Right cardiac atrium (tissue), 5 donors: ENCODE measurements around the gene CSTF3. TPM values are rescaled to one million over a fixed set of nuclear protein-coding genes. Genes with fewer than 3 reads are reported as not detected.
A peak's percentile ranks its signal among the peaks of the same experiment; 100 is the strongest.
"Not testable (repeated sequence)": the region's sequence is repeated elsewhere in the genome, so short reads cannot be mapped to it uniquely, and the experiment has no call there.

Source experiments
- ATAC-seq, 2 donors: fragments of 200-7000 bp; cut with Tn5 transposase; one replicate each; pipeline versions ENCODE4 v1.8.0 to v1.9.1; 2020; ENCODE audit warnings: moderate library complexity in 2 of 2, mild to moderate bottlenecking in 1 of 2
- DNase-seq, 3 donors: peaks; one replicate each; pipeline ENCODE4 v3.0.0-alpha.2; 2020
- H3K27ac ChIP-seq: one replicate; pipeline ENCODE4 v1.5.1; 2013; ENCODE audit warnings: mild to moderate bottlenecking, low read length, control low read depth, moderate library complexity
- H3K27me3 ChIP-seq: one replicate; pipeline ENCODE4 v1.6.1; 2013; ENCODE audit not compliant: control insufficient read depth, insufficient read depth
- H3K4me1 ChIP-seq: one replicate; pipeline ENCODE4 v1.6.1; 2013; ENCODE audit warnings: low read length; ENCODE audit not compliant: control insufficient read depth, insufficient read depth
- H3K4me3 ChIP-seq: one replicate; pipeline ENCODE4 v1.5.1; 2013; ENCODE audit warnings: low read length, control low read depth
- H3K9me3 ChIP-seq: one replicate; pipeline ENCODE4 v1.6.1; 2013; ENCODE audit warnings: low read length; ENCODE audit not compliant: control insufficient read depth
- WGBS: extraction: QIAGEN DNeasy Blood & Tissue Kit; methylation state at CpG from one replicate; pipeline ENCODE4 v1.1.7; 2013; 5-methylcytosine and 5-hydroxymethylcytosine counted together
- intact Hi-C, 4 donors: fragments of 100-400 bp; cut with DNase I; formaldehyde crosslinking; loops; one replicate each; pipeline versions ENCODE4 v1.11.0 to v1.14.0; 2022 to 2023
- polyA plus RNA-seq: library from polyadenylated mRNA; stranded (reverse); fragments of 200-250 nt; gene quantifications from one replicate; pipeline ENCODE4 v1.2.3, GENCODE V29; 2013
- total RNA-seq, 4 donors: library from RNA; stranded (reverse); fragmentation: NEBNext Ultra II Directional; extraction: Animal tissue kit (Norgen Biotek cat#: 25700); gene quantifications; one replicate each; pipeline ENCODE4 v1.2.1, GENCODE V29; 2021
- donor health status: healthy with polysubstance abuse.
- donor health status: DM: no; HTN: yes; CAD: no.
- donor health status: DM: no; HTN: no; CAD: no.
- donor health status: DM: no; HTN: yes; CAD: no; lungs with severe emphysema.
- donor health status: DM: yes; HTN: yes; CAD: no.

Gene CSTF3
- total and polyA plus RNA-seq, 5 donors: 11.2 to 18.2 (median 14.1) TPM

- WGBS: 14% methylated on average over 8 of the region's 8 CpGs
- Histone ChIP-seq H3K4me1 (peaks cover 2% of the 10 kb centered on the region), H3K27ac (no peak overlapping the region), H3K27me3 (no peaks in the 10 kb centered on the region), H3K9me3 (no peaks in the 10 kb centered on the region), H3K4me3 (peak overlapping the region; percentile 100)
- ATAC-seq: no peak
- DNase-seq: no peak
- intact Hi-C loops: loop anchor here (5.0 to 10.0 kb wide), 4 partner anchors 95 to 525 kb away; partner anchors contain the start of gene HIPK3 (in 3 of the 4)
These were observed 1.1 kb downstream of the CSTF3 start for GRCh38 chr11:33160136-33160535.

- intact Hi-C loops, H3K4me1 ChIP-seq, H3K27ac ChIP-seq, H3K9me3 ChIP-seq, ATAC-seq, H3K27me3 ChIP-seq, H3K4me3 ChIP-seq, DNase-seq: not testable (repeated sequence)
- WGBS: 92% methylated on average over 20 of the region's 20 CpGs
These were observed 1.9 kb downstream of the CSTF3 start for GRCh38 chr11:33159378-33159867.

GRCh38 chr11:33158596-33159275, 2.5 kb downstream of the CSTF3 start:
- Histone ChIP-seq H3K4me1 (peaks cover 2% of the 10 kb centered on the region), H3K27me3 (no peaks in the 10 kb centered on the region), H3K27ac (no peak overlapping the region), H3K9me3 (no peaks in the 10 kb centered on the region), H3K4me3 (no peak overlapping the region)
- DNase-seq (no peak), ATAC-seq (no peak)
- WGBS: 83% methylated on average over 5 of the region's 5 CpGs
- intact Hi-C loops: no loop called here

GRCh38 chr11:33157103-33158027, 3.9 kb downstream of the CSTF3 start:
- no peaks in the 10 kb centered on the region for H3K9me3 ChIP-seq
- DNase-seq: no peak
- H3K4me1 ChIP-seq: peaks cover 2% of the 10 kb centered on the region
- no peak overlapping the region for H3K27ac ChIP-seq
- no peak for ATAC-seq
- H3K4me3 ChIP-seq: no peak overlapping the region
- no peaks in the 10 kb centered on the region for H3K27me3 ChIP-seq
- 98% methylated on average over 5 of the region's 5 CpGs for WGBS
- intact Hi-C loops: no loop called here

GRCh38 chr11:33151399-33151798, 9.9 kb downstream of the CSTF3 start:
- Histone ChIP-seq H3K9me3 (no peaks in the 10 kb centered on the region), H3K27me3 (no peaks in the 10 kb centered on the region), H3K4me1 (peaks cover 2% of the 10 kb centered on the region), H3K4me3 (no peak overlapping the region), H3K27ac (no peak overlapping the region)
- DNase-seq (no peak), ATAC-seq (no peak)
- intact Hi-C loops: no loop called here
- WGBS: 78% methylated on average over 5 of the region's 5 CpGs

- no peaks in the 10 kb centered on the region for H3K9me3 ChIP-seq
- DNase-seq (no peak), ATAC-seq (no peak)
- H3K27ac ChIP-seq: no peak overlapping the region
- H3K4me1 ChIP-seq: peaks cover 2% of the 10 kb centered on the region
- no peaks in the 10 kb centered on the region for H3K27me3 ChIP-seq
- intact Hi-C loops: no loop called here
- WGBS: 77% methylated on average over 5 of the region's 5 CpGs
- H3K4me3 ChIP-seq: no peak overlapping the region
These were observed 13.7 kb downstream of the CSTF3 start for GRCh38 chr11:33147559-33147958.

- no peak overlapping the region for H3K4me3 ChIP-seq
- no peak overlapping the region for H3K27ac ChIP-seq
- intact Hi-C loops: no loop called here
- DNase-seq: no peak
- no peak for ATAC-seq
- WGBS: 63% methylated on average over 4 of the region's 4 CpGs
- H3K27me3 ChIP-seq: no peaks in the 10 kb centered on the region
- H3K9me3 ChIP-seq: no peaks in the 10 kb centered on the region
- no peaks in the 10 kb centered on the region for H3K4me1 ChIP-seq
These were observed 25.4 kb downstream of the CSTF3 start for GRCh38 chr11:33135768-33136443.

- H3K4me1 ChIP-seq: no peaks in the 10 kb centered on the region
- ATAC-seq (no peak), DNase-seq (no peak)
- H3K27ac ChIP-seq: no peak overlapping the region
- H3K9me3 ChIP-seq: no peaks in the 10 kb centered on the region
- WGBS: 76% methylated on average over 1 of the region's 1 CpG
- H3K27me3 ChIP-seq: no peaks in the 10 kb centered on the region
- intact Hi-C loops: no loop called here
- H3K4me3 ChIP-seq: no peak overlapping the region
These were observed 26.1 kb downstream of the CSTF3 start for GRCh38 chr11:33135216-33135615.

GRCh38 chr11:33134276-33134675, 27.0 kb downstream of the CSTF3 start:
- 76% methylated on average over 3 of the region's 3 CpGs for WGBS
- no peak for ATAC-seq

GRCh38 chr11:33133761-33134160, 27.5 kb downstream of the CSTF3 start:
- intact Hi-C loops: no loop called here
- Histone ChIP-seq H3K9me3 (no peaks in the 10 kb centered on the region), H3K4me3 (no peak overlapping the region), H3K27me3 (no peaks in the 10 kb centered on the region), H3K4me1 (no peaks in the 10 kb centered on the region), H3K27ac (no peak overlapping the region)
- 85% methylated on average over 3 of the region's 3 CpGs for WGBS
- ATAC-seq (no peak), DNase-seq (no peak)

More at GRCh38 chr11:33134276-33134675, 27.0 kb downstream of the CSTF3 start:
- Histone ChIP-seq H3K9me3 (no peaks in the 10 kb centered on the region), H3K27ac (no peak overlapping the region), H3K4me1 (no peaks in the 10 kb centered on the region), H3K27me3 (no peaks in the 10 kb centered on the region), H3K4me3 (no peak overlapping the region)
- DNase-seq: no peak
- intact Hi-C loops: no loop called here

- WGBS: 63% methylated on average over 4 of the region's 4 CpGs
- Histone ChIP-seq H3K4me3 (no peak overlapping the region), H3K4me1 (no peaks in the 10 kb centered on the region), H3K9me3 (no peaks in the 10 kb centered on the region), H3K27me3 (no peaks in the 10 kb centered on the region), H3K27ac (no peak overlapping the region)
- ATAC-seq: no peak
- no peak for DNase-seq
- intact Hi-C loops: no loop called here
These were observed 28.8 kb downstream of the CSTF3 start for GRCh38 chr11:33132510-33132909.
